ENCODE results near the gene MALSU1.

MALSU1 gene

GRCh38 chr7:23298885-23299769 is at the start of gene MALSU1:
Gene MALSU1, plus strand, starts transcription at chr7:23299339. Its CDS starts 14 bp downstream, at chr7:23299353.
- peak; percentile 100 for DNase-seq

DNA sequence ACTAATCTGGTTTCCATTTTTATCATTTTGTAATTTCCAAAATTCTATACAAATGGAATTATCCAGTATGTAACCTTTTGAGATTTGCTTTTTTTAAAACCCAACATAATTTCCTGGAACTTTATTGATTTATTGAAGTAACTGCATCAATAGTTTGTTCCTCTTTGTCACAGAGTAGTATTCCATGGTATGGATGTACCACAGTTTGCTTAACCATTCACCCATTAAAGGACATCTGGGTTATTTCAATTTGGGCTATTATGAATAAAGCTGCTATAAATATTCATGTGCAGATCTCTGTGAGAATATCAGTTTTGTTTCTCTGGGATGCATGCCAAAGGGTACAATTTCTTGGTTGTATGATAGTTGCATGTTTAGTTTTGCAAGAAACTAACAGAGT is 49.7 kb upstream of the MALSU1 start:
- no peak for DNase-seq

- DNase-seq, result no peak
These were observed 45.0 kb upstream of the MALSU1 start for GRCh38 chr7:23254051-23254681.

GRCh38 chr7:23256731-23257130 is 42.4 kb upstream of the MALSU1 start:
- DNase-seq, result no peak

DNA sequence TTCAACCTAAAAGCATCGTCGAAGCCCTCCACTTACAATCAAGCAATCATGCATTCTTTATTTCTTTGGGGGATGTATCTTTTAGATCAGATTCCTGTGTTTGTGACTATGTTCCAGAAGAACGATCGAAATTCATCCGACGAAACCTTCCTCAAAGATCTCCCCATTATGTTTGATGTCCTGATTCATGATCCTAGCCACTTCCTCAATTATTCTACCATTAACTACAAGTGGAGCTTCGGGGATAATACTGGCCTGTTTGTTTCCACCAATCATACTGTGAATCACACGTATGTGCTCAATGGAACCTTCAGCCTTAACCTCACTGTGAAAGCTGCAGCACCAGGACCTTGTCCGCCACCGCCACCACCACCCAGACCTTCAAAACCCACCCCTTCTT is 38.8 kb upstream of the MALSU1 start:
- peak in 1 of 2 experiments; percentile 19 for DNase-seq

GRCh38 chr7:23261843-23262452 is 37.2 kb upstream of the MALSU1 start:
- peak; percentile 86 for DNase-seq

GRCh38 chr7:23264916-23265458 is 34.2 kb upstream of the MALSU1 start:
- no peak for DNase-seq

- DNase-seq, result no peak
These were observed 32.2 kb upstream of the MALSU1 start for GRCh38 chr7:23266918-23267317.

DNA sequence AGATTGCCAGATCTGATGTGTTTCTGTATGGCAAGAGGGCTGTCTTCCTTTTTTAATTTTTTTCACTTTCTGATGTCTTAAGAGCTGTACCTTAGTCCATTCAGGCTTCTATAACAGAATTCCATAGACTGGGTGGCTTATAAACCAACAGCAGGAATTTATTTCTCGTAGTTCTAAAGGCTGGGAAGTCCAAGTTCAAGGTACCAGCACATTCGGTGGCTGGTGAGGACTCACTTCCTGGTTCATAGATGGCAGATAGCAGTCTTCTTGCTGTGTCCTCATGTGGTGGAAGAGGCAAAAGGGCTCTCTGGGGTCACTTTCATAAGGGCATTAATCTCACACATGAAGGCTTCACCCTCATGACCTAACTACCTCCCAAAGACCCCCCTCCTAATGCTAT is 31.8 kb upstream of the MALSU1 start:
- no peak for DNase-seq

- no peak for DNase-seq
These were observed 31.0 kb upstream of the MALSU1 start for GRCh38 chr7:23268167-23268566.

DNA sequence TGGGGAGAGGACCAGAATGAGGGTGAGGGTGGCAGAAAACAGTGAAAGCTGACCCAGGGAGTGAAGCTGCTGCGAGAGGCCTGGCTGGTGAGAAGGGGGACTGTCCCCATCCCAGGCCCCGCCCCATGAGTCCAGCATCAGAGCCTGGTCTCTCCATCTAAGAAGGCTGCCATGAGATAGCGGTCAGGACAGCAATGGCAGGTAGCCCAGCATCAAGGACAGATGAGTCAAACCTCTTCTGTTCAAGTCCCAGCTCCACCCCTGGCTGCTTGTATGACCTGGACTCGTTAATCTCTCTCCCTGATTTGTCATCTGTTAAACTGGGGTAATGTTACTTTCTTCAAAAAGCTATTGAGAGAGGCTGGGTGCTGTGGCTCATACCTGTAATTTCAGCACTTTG is 30.4 kb upstream of the MALSU1 start:
- DNase-seq, result no peak

DNA sequence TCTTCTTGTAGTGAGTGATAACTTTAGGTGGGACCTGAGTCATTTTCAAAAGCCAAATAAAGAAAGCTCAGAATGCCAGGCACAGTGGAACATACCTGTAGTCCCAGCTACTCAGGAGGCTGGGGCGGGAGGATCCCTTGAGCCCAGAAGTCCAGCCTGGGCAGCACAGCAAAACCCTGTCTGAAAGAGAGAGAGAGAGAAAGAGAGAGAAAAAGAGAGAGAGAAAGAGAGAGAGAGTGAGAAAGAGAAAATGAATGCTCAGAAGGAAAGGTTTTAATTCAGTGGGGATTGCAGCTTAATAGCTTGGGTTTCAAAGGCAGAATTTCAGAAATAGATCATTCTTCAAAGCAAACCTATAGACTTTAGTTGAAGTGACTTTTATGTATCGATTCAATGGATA is 26.9 kb upstream of the MALSU1 start:
- no peak for DNase-seq

GRCh38 chr7:23273141-23273599 is 26.0 kb upstream of the MALSU1 start:
- DNase-seq, result peak; percentile 95 to 96

DNA sequence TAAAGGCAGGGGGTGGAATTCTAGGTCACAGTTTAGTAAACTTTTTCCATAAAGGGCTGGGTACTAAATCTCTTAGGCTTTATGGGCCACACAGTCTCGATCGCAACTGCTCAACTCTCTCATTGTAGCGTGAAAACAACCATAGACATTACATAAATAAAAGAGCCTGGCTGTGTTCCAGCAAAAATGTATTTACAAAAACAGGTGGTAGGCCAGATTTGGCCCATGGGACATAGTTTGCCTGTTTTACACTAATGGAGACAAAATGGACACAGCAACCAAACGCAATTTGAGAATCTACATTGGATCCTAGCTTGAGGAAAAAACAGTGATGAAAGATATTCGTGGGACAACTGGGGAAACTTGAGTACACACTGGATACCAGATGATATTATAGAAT is 23.2 kb upstream of the MALSU1 start:
- no peak for DNase-seq

DNA sequence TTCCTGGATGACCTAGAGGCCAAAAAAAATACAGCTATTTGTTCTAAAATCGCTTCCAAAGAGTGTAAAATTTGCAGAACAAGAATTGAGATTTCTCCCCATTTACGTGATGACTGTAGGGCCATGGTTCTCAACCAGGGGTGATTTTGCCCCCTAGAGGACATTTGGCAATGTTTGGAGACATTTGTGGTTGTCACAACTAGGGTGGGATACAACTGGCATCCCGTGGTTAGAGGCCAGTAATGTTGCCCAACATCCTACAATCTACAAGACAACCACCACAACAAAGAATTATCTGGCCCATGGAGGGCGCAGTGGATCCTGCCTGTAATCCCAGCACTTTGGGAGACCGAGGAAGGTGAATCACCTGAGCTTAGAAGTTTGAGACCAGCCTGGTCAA is 22.8 kb upstream of the MALSU1 start:
- DNase-seq, result peak; percentile 87 to 89

- DNase-seq, result no peak
These were observed 22.2 kb upstream of the MALSU1 start for GRCh38 chr7:23276947-23277346.

DNA sequence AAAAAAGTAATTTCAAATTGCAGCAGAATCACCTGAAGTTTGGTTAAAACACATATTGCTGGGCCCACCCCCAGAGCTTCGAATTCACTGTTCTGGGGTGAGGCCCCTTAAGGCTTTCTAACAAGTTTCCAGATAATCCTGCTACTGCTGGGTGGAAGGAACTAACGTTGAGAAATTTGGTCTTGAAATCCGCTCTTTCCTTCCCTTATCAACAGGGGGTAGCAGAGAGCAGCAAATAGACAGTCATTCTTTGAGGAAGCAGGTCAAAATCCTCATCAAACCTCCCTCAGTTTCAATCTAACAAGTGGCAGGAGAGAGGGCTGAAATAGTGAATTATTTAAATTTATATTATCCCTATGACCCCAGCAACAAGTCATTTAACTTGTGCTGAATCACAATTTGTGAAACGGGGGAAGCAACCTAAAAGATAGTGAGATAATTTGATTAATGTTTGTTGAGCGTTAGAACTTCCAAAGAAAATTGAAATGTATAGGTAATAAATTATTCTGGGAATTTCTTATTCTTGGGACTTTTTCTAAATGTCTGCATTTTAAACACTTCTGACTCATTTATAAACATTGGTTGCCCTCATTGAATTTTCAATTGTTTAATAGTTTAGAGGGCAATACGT is 21.7 kb upstream of the MALSU1 start:
- peak; percentile 97 to 98 for DNase-seq

- no peak for DNase-seq
These were observed 19.2 kb upstream of the MALSU1 start for GRCh38 chr7:23279819-23280525.

- DNase-seq, result no peak
These were observed 16.1 kb upstream of the MALSU1 start for GRCh38 chr7:23283086-23283485.

DNA sequence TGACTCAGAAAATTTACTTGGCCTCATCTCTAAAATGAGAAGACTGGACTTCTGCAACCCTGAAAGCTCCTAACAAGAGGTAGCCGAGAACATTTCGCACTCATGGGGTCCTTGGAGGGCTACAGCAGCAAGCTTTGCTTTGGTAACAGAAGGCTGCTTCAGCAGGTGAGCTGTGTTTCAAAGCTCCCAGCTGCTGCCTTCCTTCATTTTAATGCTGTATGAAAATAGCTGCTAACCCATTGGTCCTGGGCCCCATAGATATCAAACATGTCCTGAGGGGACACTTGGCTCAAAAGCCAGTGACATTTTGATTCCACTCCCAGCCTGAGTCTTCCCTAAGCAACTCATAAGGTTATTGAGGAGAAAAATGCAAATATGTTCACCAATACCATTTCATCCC is 14.3 kb upstream of the MALSU1 start:
- DNase-seq, result no peak

GRCh38 chr7:23285657-23286646 is 13.2 kb upstream of the MALSU1 start:
- peak in 1 of 2 experiments; percentile 21 for DNase-seq
